Measurements from ENCODE around the gene C2CD4A. TPM values are rescaled to one million over a fixed set of nuclear protein-coding genes. Genes with fewer than 3 reads are reported as not detected.

The C2CD4A gene
- total RNA-seq, 1 donor from 2014 or later, result not detected

- CTCF ChIA-PET, result no interaction called here
- peaks cover 7% of the 10 kb centered on the region for H3K36me3 Mint-ChIP-seq (ENCODE audit: low read depth)
- DNase-seq, result no peak
- no peak for ATAC-seq (ENCODE audit: low read depth)
- peaks cover 41% of the 10 kb centered on the region for H3K4me1 Mint-ChIP-seq
- H3K27ac Mint-ChIP-seq, result no peak overlapping the region
- intact Hi-C loops (cut with micrococcal nuclease), result loop anchor here (10.0 kb wide), 2 partner anchors 1479 to 1669 kb away; partner anchors contain the start of gene ANXA2
- H3K4me3 Mint-ChIP-seq, result no peak overlapping the region
- TF ChIP-seq, protein P1, sequence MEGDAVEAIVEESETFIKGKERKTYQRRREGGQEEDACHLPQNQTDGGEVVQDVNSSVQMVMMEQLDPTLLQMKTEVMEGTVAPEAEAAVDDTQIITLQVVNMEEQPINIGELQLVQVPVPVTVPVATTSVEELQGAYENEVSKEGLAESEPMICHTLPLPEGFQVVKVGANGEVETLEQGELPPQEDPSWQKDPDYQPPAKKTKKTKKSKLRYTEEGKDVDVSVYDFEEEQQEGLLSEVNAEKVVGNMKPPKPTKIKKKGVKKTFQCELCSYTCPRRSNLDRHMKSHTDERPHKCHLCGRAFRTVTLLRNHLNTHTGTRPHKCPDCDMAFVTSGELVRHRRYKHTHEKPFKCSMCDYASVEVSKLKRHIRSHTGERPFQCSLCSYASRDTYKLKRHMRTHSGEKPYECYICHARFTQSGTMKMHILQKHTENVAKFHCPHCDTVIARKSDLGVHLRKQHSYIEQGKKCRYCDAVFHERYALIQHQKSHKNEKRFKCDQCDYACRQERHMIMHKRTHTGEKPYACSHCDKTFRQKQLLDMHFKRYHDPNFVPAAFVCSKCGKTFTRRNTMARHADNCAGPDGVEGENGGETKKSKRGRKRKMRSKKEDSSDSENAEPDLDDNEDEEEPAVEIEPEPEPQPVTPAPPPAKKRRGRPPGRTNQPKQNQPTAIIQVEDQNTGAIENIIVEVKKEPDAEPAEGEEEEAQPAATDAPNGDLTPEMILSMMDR (IDR thresholded peaks at IDR 0.05), result no peak
- H3K9me3 Mint-ChIP-seq, result no peaks in the 10 kb centered on the region
- H3K27me3 Mint-ChIP-seq, result peaks cover 16% of the 10 kb centered on the region
- POLR2A ChIA-PET, result no interaction called here
These were observed 2.7 kb upstream of the C2CD4A start for GRCh38 chr15:62063825-62064635.

- H3K27ac Mint-ChIP-seq, result peak overlapping the region; percentile 41
- ChIA-PET POLR2A (interaction anchor here (1.0 kb wide), 1 partner anchor 41 kb away, joined by 4 read pairs; no protein-coding TSS in a partner anchor), CTCF (interaction anchor here (1.2 to 1.6 kb wide), 2 partner anchors 41 to 233 kb away, joined by 3 to 4 read pairs; no protein-coding TSS in a partner anchor)
- H3K4me1 Mint-ChIP-seq, result peaks cover 20% of the 10 kb centered on the region
- intact Hi-C loops (cut with micrococcal nuclease), result loop anchor here (1.0 to 10.0 kb wide), 3 partner anchors 7 to 1673 kb away; partner anchors contain the start of genes ANXA2 and VPS13C
- no peak for DNase-seq
- H3K36me3 Mint-ChIP-seq (ENCODE audit: low read depth), result no peaks in the 10 kb centered on the region
- peak overlapping the region; percentile 80 for H3K4me3 Mint-ChIP-seq
- peak; percentile 66 for ATAC-seq (ENCODE audit: low read depth)
- no peaks in the 10 kb centered on the region for H3K9me3 Mint-ChIP-seq
- TF ChIP-seq, protein P1 (IDR thresholded peaks at IDR 0.05), result no peak
- peaks cover 18% of the 10 kb centered on the region for H3K27me3 Mint-ChIP-seq
These were observed 769 bp downstream of the C2CD4A start for GRCh38 chr15:62067448-62068044.

GRCh38 chr15:62068071-62068809 is 1.5 kb downstream of the C2CD4A start:
- Mint-ChIP-seq H3K9me3 (no peaks in the 10 kb centered on the region), H3K4me1 (peaks cover 20% of the 10 kb centered on the region), H3K36me3 (ENCODE audit: low read depth) (no peaks in the 10 kb centered on the region), H3K27me3 (peaks cover 18% of the 10 kb centered on the region), H3K4me3 (peak overlapping the region; percentile 78), H3K27ac (peak overlapping the region; percentile 25)
- intact Hi-C loops (cut with micrococcal nuclease), result loop anchor here (1.0 to 10.0 kb wide), 3 partner anchors 8 to 1673 kb away; partner anchors contain the start of genes ANXA2 and VPS13C
- DNase-seq, result peak; percentile 51
- peak; percentile 38 for ATAC-seq (ENCODE audit: low read depth)
- POLR2A ChIA-PET, result no interaction called here
- TF ChIP-seq, protein P1 (IDR thresholded peaks at IDR 0.05), result no peak
- CTCF ChIA-PET, result interaction anchor here (1.2 kb wide), 1 partner anchor 42 kb away, joined by 3 read pairs; no protein-coding TSS in a partner anchor

- Mint-ChIP-seq H3K4me1 (peaks cover 20% of the 10 kb centered on the region), H3K36me3 (ENCODE audit: low read depth) (no peaks in the 10 kb centered on the region), H3K4me3 (peak overlapping the region; percentile 78), H3K27me3 (peaks cover 18% of the 10 kb centered on the region), H3K9me3 (no peaks in the 10 kb centered on the region), H3K27ac (peak overlapping the region; percentile 25)
- no peak for DNase-seq
- no peak for ATAC-seq (ENCODE audit: low read depth)
- ChIA-PET POLR2A (no interaction called here), CTCF (no interaction called here)
- TF ChIP-seq, protein P1 (IDR thresholded peaks at IDR 0.05), result no peak
- intact Hi-C loops (cut with micrococcal nuclease), result loop anchor here (1.0 to 10.0 kb wide), 3 partner anchors 8 to 1674 kb away; partner anchors contain the start of genes ANXA2 and VPS13C
These were observed 2.0 kb downstream of the C2CD4A start for GRCh38 chr15:62068810-62069167.

All from activated B cell treated with CpG ODN at 0.5 μM for 24 hours (primary cell).